ENCODE measurements around the gene ARHGAP25. TPM values are rescaled to one million over a fixed set of nuclear protein-coding genes. Genes with fewer than 3 reads are reported as not detected.

ARHGAP25 gene
- total RNA-seq, 1 donor from 2014 or later = 4.7 TPM

- DNase-seq (ENCODE audit: low spot score) (no peak), ATAC-seq (no peak)
These were observed 6.6 kb downstream of the ARHGAP25 start for GRCh38 chr2:68741238-68741637.

- ATAC-seq (no peak), DNase-seq (ENCODE audit: low spot score) (no peak)
These were observed 7.2 kb downstream of the ARHGAP25 start for GRCh38 chr2:68741805-68742306.

- DNase-seq (ENCODE audit: low spot score) (no peak), ATAC-seq (no peak)
These were observed 8.2 kb downstream of the ARHGAP25 start for GRCh38 chr2:68742626-68743415.

- DNase-seq (ENCODE audit: low spot score) (no peak), ATAC-seq (no peak)
These were observed 8.9 kb downstream of the ARHGAP25 start for GRCh38 chr2:68743531-68743930.

- ATAC-seq (no peak), DNase-seq (ENCODE audit: low spot score) (no peak)
These were observed 9.8 kb downstream of the ARHGAP25 start for GRCh38 chr2:68744366-68744912.

- ATAC-seq = no peak
- no peak for DNase-seq (ENCODE audit: low spot score)
These were observed 10.4 kb downstream of the ARHGAP25 start for GRCh38 chr2:68745006-68745405.

GRCh38 chr2:68746408-68746807 lies 11.8 kb downstream of the ARHGAP25 start:
- no peak for ATAC-seq
- DNase-seq (ENCODE audit: low spot score) = peak; percentile 40

- DNase-seq (ENCODE audit: low spot score) = peak; percentile 18
- no peak for ATAC-seq
These were observed 12.8 kb downstream of the ARHGAP25 start for GRCh38 chr2:68747413-68747812.

- ATAC-seq (no peak), DNase-seq (ENCODE audit: low spot score) (no peak)
These were observed 13.3 kb downstream of the ARHGAP25 start for GRCh38 chr2:68747900-68748299.

- DNase-seq (ENCODE audit: low spot score) = no peak
- ATAC-seq = no peak
These were observed 14.0 kb downstream of the ARHGAP25 start for GRCh38 chr2:68748568-68748967.

- no peak for ATAC-seq
- DNase-seq (ENCODE audit: low spot score) = no peak
These were observed 14.7 kb downstream of the ARHGAP25 start for GRCh38 chr2:68749345-68749744.

- no peak for ATAC-seq
- no peak for DNase-seq (ENCODE audit: low spot score)
These were observed 16.2 kb downstream of the ARHGAP25 start for GRCh38 chr2:68750592-68751396.

- DNase-seq (ENCODE audit: low spot score) (peak; percentile 89), ATAC-seq (peak; percentile 99)
These were observed 17.1 kb downstream of the ARHGAP25 start for GRCh38 chr2:68751397-68752339.

- DNase-seq (ENCODE audit: low spot score) (no peak), ATAC-seq (no peak)
These were observed 18.7 kb downstream of the ARHGAP25 start for GRCh38 chr2:68753318-68753717.

- ATAC-seq = no peak
- no peak for DNase-seq (ENCODE audit: low spot score)
These were observed 20.5 kb downstream of the ARHGAP25 start for GRCh38 chr2:68755071-68755470.

GRCh38 chr2:68756178-68756577 lies 21.6 kb downstream of the ARHGAP25 start:
- no peak for ATAC-seq
- DNase-seq (ENCODE audit: low spot score) = no peak

GRCh38 chr2:68757081-68757480 lies 22.5 kb downstream of the ARHGAP25 start:
- DNase-seq (ENCODE audit: low spot score) (no peak), ATAC-seq (no peak)

GRCh38 chr2:68762100-68762499 lies 27.5 kb downstream of the ARHGAP25 start:
- DNase-seq (ENCODE audit: low spot score) (no peak), ATAC-seq (no peak)

GRCh38 chr2:68762665-68763064 lies 28.1 kb downstream of the ARHGAP25 start:
- DNase-seq (ENCODE audit: low spot score) = no peak
- ATAC-seq = no peak

- ATAC-seq (no peak), DNase-seq (ENCODE audit: low spot score) (no peak)
These were observed 29.6 kb downstream of the ARHGAP25 start for GRCh38 chr2:68764041-68764805.

All from left lobe of liver (tissue), 2 donors.